NCI-H524 treated with DMSO at 0.1 percent for 48 hours (cell line): ENCODE measurements around the gene IQUB.
"Not testable (repeated sequence)": the region's sequence is repeated elsewhere in the genome, so short reads cannot be mapped to it uniquely, and the experiment has no call there.

Source experiments
- DNase-seq: peaks from one replicate; lab custom pipeline; 2025; lab: John Stamatoyannopoulos, UW

Gene IQUB

GRCh38 chr7:123539871-123540270 is 5.5 kb upstream of the IQUB start:
- no peak for DNase-seq

- no peak for DNase-seq
Observed at GRCh38 chr7:123538897-123539296, 4.5 kb upstream of the IQUB start.

GRCh38 chr7:123538189-123538714 is 3.9 kb upstream of the IQUB start:
- no peak for DNase-seq

GRCh38 chr7:123537026-123537642 is 2.7 kb upstream of the IQUB start:
- no peak for DNase-seq

- DNase-seq: no peak
Observed at GRCh38 chr7:123535517-123535916, 1.1 kb upstream of the IQUB start.

- DNase-seq: no peak
Observed at GRCh38 chr7:123533929-123534382, 439 bp downstream of the IQUB start.

- no peak for DNase-seq
Observed at GRCh38 chr7:123533553-123533917, 860 bp downstream of the IQUB start.

GRCh38 chr7:123532788-123533552 is 1.4 kb downstream of the IQUB start:
- DNase-seq: not testable (repeated sequence)

- DNase-seq: not testable (repeated sequence)
Observed at GRCh38 chr7:123532343-123532742, 2.1 kb downstream of the IQUB start.

- not testable (repeated sequence) for DNase-seq
Observed at GRCh38 chr7:123530035-123530591, 4.3 kb downstream of the IQUB start.

- DNase-seq: no peak
Observed at GRCh38 chr7:123528265-123528664, 6.1 kb downstream of the IQUB start.

- DNase-seq: not testable (repeated sequence)
Observed at GRCh38 chr7:123527712-123528225, 6.6 kb downstream of the IQUB start.

GRCh38 chr7:123526533-123526932 is 7.9 kb downstream of the IQUB start:
- DNase-seq: not testable (repeated sequence)

GRCh38 chr7:123522066-123522465 is 12.3 kb downstream of the IQUB start:
- no peak for DNase-seq

- DNase-seq: no peak
Observed at GRCh38 chr7:123505221-123505620, 29.2 kb downstream of the IQUB start.

- no peak for DNase-seq
Observed at GRCh38 chr7:123502201-123502600, 32.2 kb downstream of the IQUB start.

GRCh38 chr7:123500878-123501489 is 33.4 kb downstream of the IQUB start:
- DNase-seq: no peak

- no peak for DNase-seq
Observed at GRCh38 chr7:123499211-123499970, 35.0 kb downstream of the IQUB start.

- DNase-seq: no peak
Observed at GRCh38 chr7:123498601-123499000, 35.8 kb downstream of the IQUB start.

GRCh38 chr7:123498031-123498430 is 36.4 kb downstream of the IQUB start:
- DNase-seq: no peak

GRCh38 chr7:123494193-123494796 is 40.1 kb downstream of the IQUB start:
- DNase-seq: peak; percentile 29
